Glomerular visceral epithelial cell (primary cell): ENCODE results near the gene DUSP8.
A peak's percentile ranks its signal among the peaks of the same experiment; 100 is the strongest.

ENCODE experiments used
- DNase-seq: peaks from one replicate; pipeline ENCODE4 v3.0.0-alpha.2; 2016; ENCODE audit errors: extremely low spot score

Gene DUSP8

GRCh38 chr11:1565173-1565903, 6.7 kb downstream of the DUSP8 start:
- no peak for DNase-seq

GRCh38 chr11:1564535-1565172, 7.4 kb downstream of the DUSP8 start:
- DNase-seq: peak; percentile 94

GRCh38 chr11:1563697-1564534, 8.2 kb downstream of the DUSP8 start:
- no peak for DNase-seq

- no peak for DNase-seq
Measured at GRCh38 chr11:1563149-1563638, 8.9 kb downstream of the DUSP8 start.

GRCh38 chr11:1562469-1563148, 9.5 kb downstream of the DUSP8 start:
- no peak for DNase-seq

- no peak for DNase-seq
Measured at GRCh38 chr11:1561955-1562354, 10.1 kb downstream of the DUSP8 start.

DNA sequence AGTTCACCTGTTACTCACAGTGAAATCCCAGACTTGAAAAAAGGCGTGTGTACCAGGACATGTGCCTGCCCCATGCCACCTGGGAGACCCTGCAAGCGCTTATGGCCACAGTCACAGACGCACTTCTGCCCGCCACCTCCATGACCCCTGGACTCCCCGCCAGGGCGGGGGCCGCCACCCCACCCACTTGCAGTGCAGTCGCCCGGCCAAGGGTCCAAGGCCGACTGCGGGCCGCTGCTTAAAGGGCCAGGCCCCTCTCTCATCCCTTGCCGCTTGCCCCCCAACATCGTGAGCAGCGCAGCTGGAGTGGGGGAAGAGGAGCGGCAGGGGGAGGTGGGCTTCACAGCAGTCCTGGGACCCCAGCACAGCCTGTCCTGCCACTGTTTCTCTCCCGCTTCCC, 10.8 kb downstream of the DUSP8 start:
- no peak for DNase-seq

- DNase-seq: no peak
Measured at GRCh38 chr11:1560649-1561251, 11.3 kb downstream of the DUSP8 start.

DNA sequence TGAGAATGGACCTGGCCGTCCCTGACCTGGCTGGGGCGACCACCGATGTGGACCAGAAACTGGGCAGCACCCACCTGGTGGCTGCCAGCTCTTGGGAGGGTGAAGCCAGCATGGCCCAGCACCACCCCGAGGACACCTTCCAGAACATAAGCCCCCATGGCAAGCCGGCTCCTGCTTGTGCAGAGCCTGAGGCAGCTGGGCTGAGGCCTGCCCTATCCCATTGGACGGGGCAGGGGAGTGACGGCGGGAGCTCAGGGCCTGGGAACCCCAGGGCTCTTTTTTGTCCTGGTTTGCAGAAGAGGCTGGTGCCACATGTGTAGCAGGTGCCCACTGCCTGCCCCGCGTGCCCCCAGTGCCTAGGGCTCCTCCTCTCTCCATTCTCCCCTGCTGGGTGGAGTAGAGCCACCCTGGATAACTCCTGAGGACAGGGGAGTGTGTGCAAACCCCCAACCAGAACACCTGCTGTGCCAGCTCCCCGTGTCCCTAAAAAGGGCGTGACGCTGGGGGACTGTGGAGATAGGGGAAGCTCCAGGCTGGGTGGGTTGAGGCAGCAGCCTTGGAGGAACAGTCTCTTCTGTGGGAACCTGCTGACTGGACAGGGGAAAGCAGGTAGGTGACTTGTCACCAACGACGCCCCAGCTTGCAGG, 11.9 kb downstream of the DUSP8 start:
- DNase-seq: no peak

GRCh38 chr11:1559111-1559951, 12.7 kb downstream of the DUSP8 start:
- peak; percentile 97 for DNase-seq

DNA sequence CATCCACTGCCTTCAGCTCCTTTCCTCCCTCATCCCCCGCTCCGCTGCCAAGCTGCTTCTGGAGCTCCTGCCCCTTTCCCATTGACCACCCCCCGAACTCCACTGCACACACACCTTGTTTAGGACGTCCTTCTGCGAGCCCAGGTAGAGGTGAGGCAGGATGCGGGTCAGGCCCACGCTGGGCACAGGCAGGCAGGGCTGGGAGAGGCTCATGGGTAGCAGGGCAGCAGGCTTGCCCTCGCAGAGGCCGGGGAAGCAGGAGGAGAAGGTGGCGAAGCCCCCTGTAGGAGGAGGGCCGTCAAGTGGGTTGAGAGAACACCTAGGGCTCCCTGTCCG, 13.3 kb downstream of the DUSP8 start:
- DNase-seq: no peak

GRCh38 chr11:1557904-1558774, 13.9 kb downstream of the DUSP8 start:
- peak; percentile 88 for DNase-seq

DNA sequence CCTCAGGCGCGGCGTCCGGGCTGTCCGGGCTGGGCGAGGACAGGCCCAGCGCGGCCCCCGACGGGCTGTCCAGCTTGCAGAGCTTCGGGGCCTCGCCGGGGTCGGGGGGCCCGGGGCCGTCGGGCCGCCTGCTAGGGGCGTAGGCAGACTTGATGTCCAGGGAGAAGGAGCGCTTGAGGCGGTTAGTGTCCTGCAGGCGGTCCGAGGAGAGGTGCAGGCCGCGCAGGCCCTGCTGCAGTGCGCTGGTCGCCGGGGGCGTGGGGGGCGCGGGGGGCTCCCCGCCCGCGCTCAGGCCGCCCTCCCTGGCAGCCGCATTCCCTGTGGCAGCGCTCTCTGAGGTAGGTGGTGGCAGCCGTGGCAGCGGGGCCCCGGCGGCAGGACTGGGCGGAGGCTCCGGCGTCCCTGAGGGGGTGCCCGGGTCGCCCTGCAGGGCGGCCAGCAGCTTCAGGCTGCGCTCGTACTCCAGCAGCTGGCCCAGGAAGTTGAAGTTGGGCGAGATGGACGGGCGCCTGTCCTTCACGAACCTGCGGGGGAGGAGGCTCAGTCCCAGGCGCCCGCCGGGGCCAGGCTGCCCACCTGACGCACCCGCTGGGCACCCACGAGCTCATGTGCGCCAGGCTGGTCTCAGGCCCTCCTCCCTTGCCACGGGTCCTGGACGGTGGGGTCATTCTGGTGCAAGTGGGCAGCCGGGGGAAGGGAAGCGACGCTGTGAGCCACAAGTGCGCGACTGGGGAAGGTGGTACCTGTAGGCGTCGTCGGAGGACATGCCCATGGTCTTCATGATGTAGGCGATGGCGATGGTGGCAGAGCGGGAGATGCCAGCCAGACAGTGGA, 14.8 kb downstream of the DUSP8 start:
- DNase-seq: no peak

DNA sequence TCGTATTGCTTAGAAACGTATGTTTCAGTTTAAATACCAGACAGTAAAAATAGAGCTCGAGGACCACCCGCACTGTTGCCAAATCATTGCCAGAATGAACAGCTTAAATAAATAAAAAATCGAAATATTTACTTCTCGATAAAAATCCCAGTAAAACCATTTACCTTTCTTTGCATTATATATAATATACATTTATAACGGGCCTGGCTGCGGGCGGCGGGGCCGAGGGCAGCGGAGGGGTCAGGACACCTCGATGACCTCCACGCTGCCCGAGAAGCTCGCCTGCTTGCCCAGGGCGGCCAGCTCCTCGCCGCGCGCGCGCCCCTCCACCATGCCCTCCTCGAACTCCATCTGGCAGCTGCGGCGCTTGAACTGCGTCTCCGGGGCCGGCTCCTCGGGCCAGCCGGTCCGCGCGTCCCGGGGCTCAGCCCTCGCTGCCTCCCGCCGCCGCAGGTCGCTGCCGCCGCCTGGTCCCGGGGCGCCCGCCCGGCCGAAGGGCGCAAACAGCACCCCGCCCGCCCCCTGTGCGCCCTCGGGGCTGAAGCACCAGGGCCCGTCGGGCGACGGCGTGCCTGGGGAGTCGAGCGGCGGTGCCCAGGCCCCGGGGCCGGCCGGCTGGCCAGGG, 15.7 kb downstream of the DUSP8 start:
- no peak for DNase-seq

- no peak for DNase-seq
Measured at GRCh38 chr11:1555713-1556153, 16.3 kb downstream of the DUSP8 start.

DNA sequence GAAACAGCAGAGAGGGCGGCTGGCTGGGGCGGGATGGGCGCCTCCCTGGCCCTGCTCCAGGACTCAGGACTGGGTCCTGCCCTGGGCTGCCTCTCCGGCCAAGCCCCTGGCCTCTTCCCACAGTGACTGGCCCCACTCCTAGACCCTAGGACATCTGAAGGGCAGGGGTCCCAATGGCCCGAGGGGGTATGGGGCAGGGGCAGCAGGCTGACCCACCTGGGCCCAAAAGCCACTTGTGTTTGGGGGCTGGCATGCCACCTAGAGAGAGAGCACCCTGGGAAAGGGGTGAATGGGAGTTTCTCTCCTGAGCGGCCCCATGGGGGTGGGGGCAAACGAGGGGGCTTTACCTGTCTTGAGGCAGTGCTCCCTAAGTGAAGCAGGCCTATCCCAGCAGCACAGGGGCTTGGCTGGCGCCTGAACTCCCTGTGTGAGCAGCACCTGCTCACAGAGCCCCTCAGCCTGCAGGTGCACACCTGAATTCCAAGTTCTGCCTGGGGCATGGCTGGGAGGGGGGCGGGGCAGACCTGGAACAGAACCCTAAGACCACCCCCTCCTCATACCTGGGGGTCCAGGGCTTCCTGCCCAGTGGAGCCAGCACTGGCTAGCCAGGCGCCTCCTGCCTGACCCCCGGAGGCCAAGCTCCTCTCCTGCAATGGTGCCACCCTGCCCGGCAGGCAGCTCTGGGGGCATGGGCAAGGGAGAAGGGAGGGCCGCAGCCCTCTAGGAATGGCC, 16.9 kb downstream of the DUSP8 start:
- DNase-seq: no peak
